K562 (cell line): ENCODE results near the gene SOX6. TPM values are rescaled to one million over a fixed set of nuclear protein-coding genes. Genes with fewer than 3 reads are reported as not detected.

Experiments used
- ATF2 ChIP-seq: sonication (generic); formaldehyde crosslinking; IDR thresholded peaks from 2 replicates; pipeline ENCODE4 v1.8.1; 2022; ENCODE audit warnings: missing genetic modification reagents
- CSDE1 ChIP-seq, 2 experiments: fragments of 450-650 bp; IDR thresholded peaks; 2 replicates each; pipeline ENCODE4 v1.6.1; 2016; ENCODE audit warnings: mild to moderate bottlenecking in 1 of 2
- ESRRA ChIP-seq: fragments of 450-650 bp; IDR thresholded peaks from 2 replicates; pipeline ENCODE4 v1.6.1; 2014; ENCODE audit warnings: low read depth, mild to moderate bottlenecking, moderate library complexity, borderline replicate concordance
- GATAD2B ChIP-seq: fragments of 450-650 bp; IDR thresholded peaks from 2 replicates; pipeline ENCODE4 v1.6.1; 2017; ENCODE audit warnings: mild to moderate bottlenecking, borderline replicate concordance
- HDAC3 ChIP-seq: fragments of 450-650 bp; IDR thresholded peaks from 2 replicates; pipeline ENCODE4 v1.6.1; 2018; ENCODE audit warnings: borderline replicate concordance, mild to moderate bottlenecking, moderate library complexity; ENCODE audit not compliant: partially characterized antibody
- HMBOX1 ChIP-seq: sonication (generic); IDR thresholded peaks from 2 replicates; pipeline ENCODE4 v1.6.1; 2016
- MBD2 ChIP-seq: sonication (generic); IDR thresholded peaks from 2 replicates; pipeline ENCODE4 v1.6.1; 2016; ENCODE audit warnings: low read depth, borderline replicate concordance
- MECOM ChIP-seq: fragments of 250-450 bp; sonication (Bioruptor Pico); IDR thresholded peaks from 2 replicates; pipeline ENCODE4 v1.8.0; 2022; ENCODE audit warnings: inconsistent platforms
- PBX2 ChIP-seq, 2 experiments: IDR thresholded peaks in 1 of 2; conservative IDR thresholded peaks in 1 of 2; 2 replicates each; pipeline ENCODE4 v1.6.1; 2016; ENCODE audit warnings: low read depth in 2 of 2, mild to moderate bottlenecking in 1 of 2, missing compliant biosample characterization in 1 of 2, missing genetic modification characterization in 1 of 2, moderate library complexity in 1 of 2
- PURB ChIP-seq: sonication (generic); formaldehyde crosslinking; IDR thresholded peaks from 2 replicates; pipeline ENCODE4 v1.9.0; 2021; ENCODE audit warnings: low read depth, mild to moderate bottlenecking, missing genetic modification reagents
- RNF2 ChIP-seq: sonication (generic); IDR thresholded peaks from 2 replicates; pipeline ENCODE4 v1.6.1; 2016
- SMARCA4 ChIP-seq: fragments of 450-650 bp; IDR thresholded peaks from 2 replicates; pipeline ENCODE4 v1.6.1; 2016
- SMARCB1 ChIP-seq: IDR thresholded peaks from 2 replicates; pipeline ENCODE4 v1.6.1; 2011; ENCODE audit warnings: improper control_type of control experiment, low read depth; ENCODE audit not compliant: insufficient read length
- TSHZ1 ChIP-seq: fragments of 250-450 bp; sonication (Bioruptor Pico); IDR thresholded peaks from 2 replicates; pipeline ENCODE4 v1.4.0; 2020; ENCODE audit warnings: mild to moderate bottlenecking, moderate library complexity
- VEZF1 ChIP-seq: fragments of 200-800 bp; sonication (Bioruptor generic); IDR thresholded peaks from 2 replicates; pipeline ENCODE4 v1.6.1; 2017; ENCODE audit warnings: missing genetic modification characterization, missing compliant biosample characterization
- ZBTB8A ChIP-seq: fragments of 450-650 bp; IDR thresholded peaks from 2 replicates; pipeline ENCODE4 v1.6.1; 2018; ENCODE audit warnings: mild to moderate bottlenecking, moderate library complexity; ENCODE audit not compliant: partially characterized antibody
- ZNF124 ChIP-seq: sonication (generic); formaldehyde crosslinking; IDR thresholded peaks from 2 replicates; pipeline ENCODE4 v1.8.1; 2022; ENCODE audit warnings: missing genetic modification reagents
- ZNF444 ChIP-seq: fragments of 250-450 bp; sonication (Bioruptor Pico); IDR thresholded peaks from 2 replicates; pipeline ENCODE4 v1.4.0; 2020; ENCODE audit warnings: mild to moderate bottlenecking, moderate library complexity
- ZNF551 ChIP-seq: fragments of 250-450 bp; sonication (Bioruptor Pico); IDR thresholded peaks from 2 replicates; pipeline ENCODE4 v1.5.0; 2021; ENCODE audit warnings: mild to moderate bottlenecking, moderate library complexity
- ZNF79 ChIP-seq: fragments of 250-450 bp; sonication (Bioruptor Pico); IDR thresholded peaks from 2 replicates; pipeline ENCODE4 v1.4.0; 2020; ENCODE audit warnings: low read depth, mild to moderate bottlenecking, moderate library complexity
- polyA plus RNA-seq, 8 experiments: library from polyadenylated mRNA; depleted of rRNA in 4 of 8; stranded (reverse) in 5 of 8; unstranded in 3 of 8; fragments of >200 nt; fragmentation: Nextera tagmentation in 2 of 8; fragmentation: Illumina TruSeq in 1 of 8; extraction: Ambion mirVana in 2 of 8; extraction: Trizol in 1 of 8; gene quantifications; 2 replicates each; pipeline versions ENCODE4 v1.2.1 to v1.2.3, GENCODE V29; 2011 to 2014; ENCODE audit warnings: inconsistent platforms in 1 of 8, missing spikeins in 1 of 8
- total RNA-seq, 7 experiments: library from RNA; depleted of rRNA in 6 of 7; stranded (reverse); fragments of >200 nt in 6 of 7; fragmentation: Illumina TruSeq in 2 of 7; extraction: Trizol in 2 of 7; gene quantifications; 2 replicates each; pipeline versions ENCODE4 v1.2.1 to v1.2.3, GENCODE V29; 2011 to 2021; ENCODE audit warnings: low replicate concordance in 1 of 7

Gene SOX6
- total and polyA plus RNA-seq, 9 of the 15 experiments (the other 6 are each of a cell fraction or from before 2014, with no cell fraction given): 0.89 to 8.7 (median 5.7) TPM

GRCh38 chr11:16359369-16359768 lies 3.0 kb upstream of the SOX6 start (continued):
- TF ChIP-seq ESRRA: no peak
- no peak for TF ChIP-seq PBX2 (CRISPR knock-in tag; IDR thresholded peaks at IDR 0.05; ENCODE audit: low read depth)
- TF ChIP-seq PBX2 (tag; conservative IDR thresholded peaks at IDR 0.05; ENCODE audit: low read depth): peak; percentile 32; the same call in 1 of the 2 replicates
- no peak for TF ChIP-seq TSHZ1
- TF ChIP-seq HDAC3: peak; percentile 51
- no peak for TF ChIP-seq ZNF79 (CRISPR knock-in tag)
- TF ChIP-seq GATAD2B: peak; percentile 64
- peak; percentile 45; the same call in 1 of the 2 replicates for TF ChIP-seq HMBOX1
- TF ChIP-seq ATF2 (CRISPR knock-in tag): no peak
- peak; percentile 90 for TF ChIP-seq SMARCB1
- no peak for TF ChIP-seq PURB (CRISPR knock-in tag)
- no peak for TF ChIP-seq RNF2
- no peak for TF ChIP-seq ZBTB8A
- no peak for TF ChIP-seq ZNF551 (CRISPR knock-in tag)
- TF ChIP-seq MECOM (CRISPR knock-in tag): peak; percentile 96
- peak; percentile 96 for TF ChIP-seq SMARCA4
- TF ChIP-seq ZNF444 (CRISPR knock-in tag): no peak
- no peak for TF ChIP-seq CSDE1 (IDR thresholded peaks at IDR 0.05)
- no peak for TF ChIP-seq VEZF1
- no peak for TF ChIP-seq MBD2
- TF ChIP-seq ZNF124: no peak
